Measurements from ENCODE around the gene GIT2.

GIT2 gene

GRCh38 chr12:109959411-109960093 lies 36.6 kb downstream of the GIT2 start:
- peaks cover 23% of the 10 kb centered on the region for H3K36me3 ChIP-seq (ENCODE audit: control insufficient read depth, insufficient read depth, low read length)
- no peak overlapping the region for H3K4me3 ChIP-seq (replicated peaks; ENCODE audit: low read depth, low read length)
- DNase-seq (ENCODE audit: extremely low read depth, insufficient read length) = no peak
- H3K27me3 ChIP-seq (replicated peaks; ENCODE audit: control insufficient read depth, insufficient read depth, low read length) = no peaks in the 10 kb centered on the region
- TF ChIP-seq CTCF (IDR thresholded peaks at IDR 0.05; ENCODE audit: insufficient read depth, low read length, poor library complexity, severe bottlenecking) = no peak

- TF ChIP-seq CTCF (IDR thresholded peaks at IDR 0.05; ENCODE audit: insufficient read depth, low read length, poor library complexity, severe bottlenecking) = no peak
- DNase-seq (ENCODE audit: extremely low read depth, insufficient read length) = no peak
- no peaks in the 10 kb centered on the region for H3K27me3 ChIP-seq (replicated peaks; ENCODE audit: control insufficient read depth, insufficient read depth, low read length)
- peaks cover 19% of the 10 kb centered on the region for H3K36me3 ChIP-seq (ENCODE audit: control insufficient read depth, insufficient read depth, low read length)
- no peak overlapping the region for H3K4me3 ChIP-seq (replicated peaks; ENCODE audit: low read depth, low read length)
These were observed 37.8 kb downstream of the GIT2 start for GRCh38 chr12:109958374-109958773.

GRCh38 chr12:109953656-109954055 lies 42.5 kb downstream of the GIT2 start:
- no peak for TF ChIP-seq CTCF (IDR thresholded peaks at IDR 0.05; ENCODE audit: insufficient read depth, low read length, poor library complexity, severe bottlenecking)
- no peak overlapping the region for H3K4me3 ChIP-seq (replicated peaks; ENCODE audit: low read depth, low read length)
- peaks cover 22% of the 10 kb centered on the region for H3K36me3 ChIP-seq (ENCODE audit: control insufficient read depth, insufficient read depth, low read length)
- no peak for DNase-seq (ENCODE audit: extremely low read depth, insufficient read length)
- H3K27me3 ChIP-seq (replicated peaks; ENCODE audit: control insufficient read depth, insufficient read depth, low read length) = no peaks in the 10 kb centered on the region

- no peaks in the 10 kb centered on the region for H3K27me3 ChIP-seq (replicated peaks; ENCODE audit: control insufficient read depth, insufficient read depth, low read length)
- no peak for DNase-seq (ENCODE audit: extremely low read depth, insufficient read length)
- H3K36me3 ChIP-seq (ENCODE audit: control insufficient read depth, insufficient read depth, low read length) = peaks cover 25% of the 10 kb centered on the region
- H3K4me3 ChIP-seq (replicated peaks; ENCODE audit: low read depth, low read length) = no peak overlapping the region
- no peak for TF ChIP-seq CTCF (IDR thresholded peaks at IDR 0.05; ENCODE audit: insufficient read depth, low read length, poor library complexity, severe bottlenecking)
These were observed 43.3 kb downstream of the GIT2 start for GRCh38 chr12:109952873-109953272.

- DNase-seq (ENCODE audit: extremely low read depth, insufficient read length) = no peak
- Histone ChIP-seq H3K4me3 (replicated peaks; ENCODE audit: low read depth, low read length) (no peak overlapping the region), H3K36me3 (ENCODE audit: control insufficient read depth, insufficient read depth, low read length) (peaks cover 29% of the 10 kb centered on the region), H3K27me3 (replicated peaks; ENCODE audit: control insufficient read depth, insufficient read depth, low read length) (no peaks in the 10 kb centered on the region)
- TF ChIP-seq CTCF (IDR thresholded peaks at IDR 0.05; ENCODE audit: insufficient read depth, low read length, poor library complexity, severe bottlenecking) = no peak
These were observed 43.9 kb downstream of the GIT2 start for GRCh38 chr12:109952160-109952858.

Data from GM06990 (cell line).